VCaP (cell line): Measurements from ENCODE around the gene CCL1.
"Not testable (repeated sequence)": the region's sequence is repeated elsewhere in the genome, so short reads cannot be mapped to it uniquely, and the experiment has no call there.

ENCODE experiments used
- H3K27ac ChIP-seq: fragments of 450-650 bp; 2 replicates; pipeline ENCODE4 v1.5.1; 2017
- CTCF ChIP-seq: fragments of 450-650 bp; conservative IDR thresholded peaks from 2 replicates; pipeline ENCODE4 v1.5.1; 2017; ENCODE audit warnings: mild to moderate bottlenecking, moderate library complexity

The CCL1 gene

GRCh38 chr17:34341916-34342315 is 21.1 kb downstream of the CCL1 start:
- no peak for TF ChIP-seq CTCF
- no peak overlapping the region for H3K27ac ChIP-seq

GRCh38 chr17:34339138-34339770 is 23.8 kb downstream of the CCL1 start:
- no peak for TF ChIP-seq CTCF
- H3K27ac ChIP-seq, result no peak overlapping the region

GRCh38 chr17:34337701-34338100 is 25.3 kb downstream of the CCL1 start:
- no peak overlapping the region for H3K27ac ChIP-seq

GRCh38 chr17:34327580-34327979 is 35.5 kb downstream of the CCL1 start:
- H3K27ac ChIP-seq, result not testable (repeated sequence)

More at GRCh38 chr17:34337701-34338100, 25.3 kb downstream of the CCL1 start:
- no peak for TF ChIP-seq CTCF

- H3K27ac ChIP-seq, result no peak overlapping the region
- no peak for TF ChIP-seq CTCF
Measured at GRCh38 chr17:34321964-34322363, 41.1 kb downstream of the CCL1 start.

- H3K27ac ChIP-seq, result no peak within 1 kb of the TSS
- no peak for TF ChIP-seq CTCF
Measured at GRCh38 chr17:34319039-34319483, 44.0 kb downstream of the CCL1 start, which contains the start of gene CCL8. Gene CCL8, plus strand, starts transcription at chr17:34319435. Its CDS starts 67 bp downstream, at chr17:34319502.

GRCh38 chr17:34318474-34318873 is 44.6 kb downstream of the CCL1 start:
- no peak; the same call in 1 of the 2 replicates for TF ChIP-seq CTCF
- H3K27ac ChIP-seq, result no peak overlapping the region

- TF ChIP-seq CTCF, result no peak
Measured at GRCh38 chr17:34314279-34314678, 48.8 kb downstream of the CCL1 start.

More at GRCh38 chr17:34314279-34314678, 48.8 kb downstream of the CCL1 start:
- no peak overlapping the region for H3K27ac ChIP-seq
